H1 (cell line): ENCODE results near the gene DGKK. TPM values are rescaled to one million over a fixed set of nuclear protein-coding genes. Genes with fewer than 3 reads are reported as not detected.

Experiments
- CTCF ChIA-PET: fragments of 300-600 bp; sonication (Branson Sonifier 250); formaldehyde crosslinking; loops from one replicate; lab custom pipeline; 2021; ENCODE audit not compliant: partially characterized antibody; lab: Charles Lee
- POLR2A ChIA-PET: fragments of 300-600 bp; sonication (Branson Sonifier 250); formaldehyde crosslinking; loops from one replicate; lab custom pipeline; 2021; ENCODE audit warnings: inconsistent platforms; ENCODE audit not compliant: partially characterized antibody; lab: Charles Lee
- DNase-seq, 2 experiments: peaks; one replicate each; pipeline versions ENCODE4 v3.0.0 to v3.0.0-alpha.2; 2010 to 2022; ENCODE audit warnings: low spot score in 2 of 2, low read depth in 1 of 2, mixed read lengths in 1 of 2
- FAIRE-seq: peaks from 2 replicates; lab custom pipeline; 2011; peaks lifted over from hg19 to GRCh38; lab: Jason Lieb, UNC
- H2AFZ ChIP-seq: 2 replicates; pipeline ENCODE4 v1.8.1; 2012; ENCODE audit warnings: low read length, inconsistent platforms
- H2AK5ac ChIP-seq: 2 replicates; pipeline ENCODE4 v1.6.1; 2013; ENCODE audit warnings: low read depth, low read length
- H2BK120ac ChIP-seq: replicated peaks from 2 replicates; pipeline ENCODE3; 2013; ENCODE audit warnings: low read depth, low read length, inconsistent platforms
- H2BK12ac ChIP-seq: 2 replicates; pipeline ENCODE4 v1.6.1; 2013; ENCODE audit warnings: low read depth, low read length
- H2BK15ac ChIP-seq: 2 replicates; pipeline ENCODE4 v1.6.1; 2013; ENCODE audit warnings: low read length
- H2BK20ac ChIP-seq: 2 replicates; pipeline ENCODE4 v1.6.1; 2013; ENCODE audit warnings: low read length
- H2BK5ac ChIP-seq: 2 replicates; pipeline ENCODE4 v1.6.1; 2013; ENCODE audit warnings: low read depth, low read length
- H3K14ac ChIP-seq: 2 replicates; pipeline ENCODE4 v1.6.1; 2013; ENCODE audit warnings: inconsistent platforms; ENCODE audit not compliant: insufficient read length
- H3K18ac ChIP-seq: 2 replicates; pipeline ENCODE4 v1.6.1; 2013; ENCODE audit warnings: low read length; ENCODE audit errors: extremely low read depth
- H3K23ac ChIP-seq: 2 replicates; pipeline ENCODE4 v1.6.1; 2013; ENCODE audit warnings: inconsistent platforms; ENCODE audit not compliant: insufficient read length
- H3K23me2 ChIP-seq: 2 replicates; pipeline ENCODE4 v1.6.1; 2013; ENCODE audit warnings: low read depth, low read length
- H3K27ac ChIP-seq: 2 replicates; pipeline ENCODE4 v1.6.1; 2011; ENCODE audit warnings: low read depth, low read length, inconsistent platforms
- H3K27me3 ChIP-seq, 4 experiments: replicated peaks in 1 of 4; 1 replicate in 1 of 4; 2 replicates in 3 of 4; pipeline versions ENCODE4 v1.6.1 to v1.8.1; 2011 to 2013; ENCODE audit warnings: low read length in 3 of 4, mild to moderate bottlenecking in 3 of 4, inconsistent platforms in 2 of 4, mixed read lengths in 2 of 4, moderate library complexity in 1 of 4; ENCODE audit not compliant: control insufficient read depth in 3 of 4, insufficient read depth in 3 of 4; ENCODE audit errors: extremely low read depth in 1 of 4
- H3K36me3 ChIP-seq, 4 experiments: 2 replicates each; pipeline versions ENCODE4 v1.6.1 to v1.8.1; 2011 to 2013; ENCODE audit warnings: mild to moderate bottlenecking in 4 of 4, low read length in 3 of 4, moderate library complexity in 2 of 4, control low read depth in 1 of 4, inconsistent platforms in 1 of 4; ENCODE audit not compliant: insufficient read depth in 4 of 4, control insufficient read depth in 2 of 4
- H3K4ac ChIP-seq: replicated peaks from 2 replicates; pipeline ENCODE3; 2013; ENCODE audit warnings: low read length, low read depth, mixed read lengths, inconsistent platforms; ENCODE audit not compliant: insufficient read length
- H3K4me1 ChIP-seq, 4 experiments: replicated peaks in 1 of 4; 1 replicate in 1 of 4; 2 replicates in 3 of 4; pipeline versions ENCODE4 v1.6.1 to v1.8.1; 2011 to 2013; ENCODE audit warnings: low read length in 3 of 4, inconsistent platforms in 2 of 4, mixed read lengths in 1 of 4; ENCODE audit not compliant: insufficient read depth in 4 of 4, control insufficient read depth in 3 of 4
- H3K4me2 ChIP-seq, 2 experiments: 2 replicates each; pipeline versions ENCODE4 v1.6.1 to v1.8.1; 2011 to 2013; ENCODE audit warnings: low read depth in 2 of 2, low read length in 2 of 2, control low read depth in 1 of 2, inconsistent platforms in 1 of 2, mild to moderate bottlenecking in 1 of 2; ENCODE audit not compliant: insufficient read depth in 1 of 2
- H3K4me3 ChIP-seq, 4 experiments: fragments of 200-600, 300-600 bp in 1 of 4; sonication (generic), shearing (Covaris generic), sonication (Bioruptor Twin) in 1 of 4; 2 replicates each; pipeline versions ENCODE4 v1.5.1 to v1.8.1; 2011 to 2016; ENCODE audit warnings: low read length in 4 of 4, low read depth in 3 of 4, control low read depth in 2 of 4, inconsistent platforms in 2 of 4, mild to moderate bottlenecking in 2 of 4, mixed read lengths in 1 of 4, moderate library complexity in 1 of 4; ENCODE audit not compliant: insufficient read depth in 2 of 4; ENCODE audit errors: extremely low read depth in 1 of 4
- H3K56ac ChIP-seq: replicated peaks from 2 replicates; pipeline ENCODE3; 2013; ENCODE audit warnings: low read depth, mild to moderate bottlenecking, mixed read lengths, low read length, inconsistent platforms; ENCODE audit not compliant: insufficient read length
- H3K79me1 ChIP-seq: 2 replicates; pipeline ENCODE4 v1.6.1; 2013; ENCODE audit warnings: low read depth, low read length, control low read depth
- H3K79me2 ChIP-seq, 2 experiments: 2 replicates each; pipeline versions ENCODE4 v1.6.1 to v1.8.1; 2012 to 2013; ENCODE audit warnings: low read length in 2 of 2, mild to moderate bottlenecking in 2 of 2, inconsistent platforms in 1 of 2; ENCODE audit not compliant: insufficient read depth in 2 of 2, control insufficient read depth in 1 of 2
- H3K9ac ChIP-seq, 4 experiments: replicated peaks in 1 of 4; 1 replicate in 1 of 4; 2 replicates in 3 of 4; pipeline versions ENCODE4 v1.6.1 to v1.8.1; 2011 to 2013; ENCODE audit warnings: low read depth in 3 of 4, low read length in 3 of 4, control low read depth in 2 of 4, mild to moderate bottlenecking in 2 of 4, moderate library complexity in 2 of 4, inconsistent platforms in 1 of 4; ENCODE audit errors: extremely low read depth in 1 of 4
- H3K9me3 ChIP-seq, 2 experiments: 2 replicates each; pipeline versions ENCODE4 v1.6.1 to v1.8.1; 2012 to 2013; ENCODE audit warnings: mild to moderate bottlenecking in 2 of 2, moderate library complexity in 2 of 2, control low read depth in 1 of 2, inconsistent platforms in 1 of 2, low read depth in 1 of 2, low read length in 1 of 2, mixed read lengths in 1 of 2; ENCODE audit not compliant: insufficient read depth in 2 of 2
- H4K20me1 ChIP-seq, 2 experiments: replicated peaks in 1 of 2; 2 replicates each; pipeline versions ENCODE3 to v1.8.1; 2011 to 2013; ENCODE audit warnings: inconsistent platforms in 2 of 2, low read length in 2 of 2, mild to moderate bottlenecking in 1 of 2; ENCODE audit not compliant: insufficient read depth in 2 of 2, control insufficient read depth in 1 of 2
- H4K5ac ChIP-seq: 2 replicates; pipeline ENCODE4 v1.6.1; 2013; ENCODE audit warnings: low read length, low read depth, mixed read lengths, inconsistent platforms; ENCODE audit not compliant: insufficient read length
- H4K8ac ChIP-seq: 2 replicates; pipeline ENCODE4 v1.8.0; 2013; ENCODE audit warnings: mild to moderate bottlenecking, moderate library complexity, low read length, inconsistent platforms; ENCODE audit not compliant: insufficient read depth; ENCODE audit errors: extremely low read depth
- H4K91ac ChIP-seq: replicated peaks from 2 replicates; pipeline ENCODE3; 2013; ENCODE audit warnings: low read length, mixed read lengths, inconsistent platforms; ENCODE audit not compliant: insufficient read length
- ATF3 ChIP-seq: IDR thresholded peaks from 2 replicates; pipeline ENCODE4 v1.6.1; 2011; ENCODE audit warnings: low read depth, mild to moderate bottlenecking, low read length; ENCODE audit not compliant: insufficient read depth
- BCL11A ChIP-seq, 2 experiments: IDR thresholded peaks; one replicate each; pipeline ENCODE4 v1.6.1; 2011; ENCODE audit warnings: low read depth in 2 of 2, low read length in 2 of 2, mild to moderate bottlenecking in 2 of 2
- BRCA1 ChIP-seq: IDR thresholded peaks from 2 replicates; pipeline ENCODE4 v1.6.1; 2012; ENCODE audit warnings: low read depth, low read length, improper control_type of control experiment
- CBX5 ChIP-seq: fragments of 300-800, 300-1000 bp; sonication (generic); IDR thresholded peaks from 2 replicates; pipeline ENCODE4 v1.7.1; 2016; ENCODE audit warnings: antibody characterized with exemption, low read length, low read depth
- EGR1 ChIP-seq: IDR thresholded peaks from 2 replicates; pipeline ENCODE4 v1.6.1; 2011; ENCODE audit warnings: low read depth, low read length, borderline replicate concordance
- EZH2 ChIP-seq: fragments of 200-600 bp; sonication (generic); IDR thresholded peaks from 2 replicates; pipeline ENCODE4 v1.7.1; 2012; ENCODE audit warnings: low read depth, mild to moderate bottlenecking, moderate library complexity, low read length, inconsistent platforms; ENCODE audit not compliant: severe bottlenecking
- HDAC6 ChIP-seq: IDR thresholded peaks from one replicate; pipeline ENCODE4 v1.7.1; 2012; ENCODE audit warnings: low read depth, mild to moderate bottlenecking, inconsistent platforms, low read length, moderate library complexity
- MAFK ChIP-seq: IDR thresholded peaks from 2 replicates; pipeline ENCODE4 v1.6.1; 2012; ENCODE audit warnings: low read depth, mild to moderate bottlenecking, improper control_type of control experiment, low read length
- RBBP5 ChIP-seq: IDR thresholded peaks from 2 replicates; pipeline ENCODE4 v1.7.1; 2012; ENCODE audit warnings: low read depth, mild to moderate bottlenecking, inconsistent platforms, low read length, moderate library complexity, borderline replicate concordance
- RFX5 ChIP-seq: IDR thresholded peaks from 2 replicates; pipeline ENCODE4 v1.6.1; 2011; ENCODE audit warnings: low read depth, low read length, improper control_type of control experiment, borderline replicate concordance
- SIN3A ChIP-seq, 2 experiments: IDR thresholded peaks in 1 of 2; conservative IDR thresholded peaks in 1 of 2; 2 replicates each; pipeline ENCODE4 v1.6.1; 2011 to 2012; ENCODE audit warnings: low read length in 2 of 2, improper control_type of control experiment in 1 of 2, low read depth in 1 of 2, mild to moderate bottlenecking in 1 of 2
- SP2 ChIP-seq: IDR thresholded peaks from 2 replicates; pipeline ENCODE4 v1.6.1; 2012; ENCODE audit warnings: mild to moderate bottlenecking, low read length, inconsistent platforms
- USF2 ChIP-seq: IDR thresholded peaks from 2 replicates; pipeline ENCODE4 v1.6.1; 2011; ENCODE audit warnings: low read length, improper control_type of control experiment
- WGBS, 2 experiments: shearing (Covaris generic) in 1 of 2; methylation state at CpG; one replicate each; pipeline versions ENCODE4 v1.1.6 to v1.1.7; 2013 to 2015; ENCODE audit warnings: low lambda C conversion rate in 2 of 2, mixed read lengths in 2 of 2, inconsistent platforms in 1 of 2, low coverage in 1 of 2, missing lambda C conversion rate in 1 of 2; ENCODE audit not compliant: insufficient replicate concordance in 2 of 2, insufficient coverage in 1 of 2, insufficient read length in 1 of 2; ENCODE audit errors: extremely low coverage in 1 of 2, missing lambda C conversion rate in 1 of 2; 5-methylcytosine and 5-hydroxymethylcytosine counted together
- polyA plus RNA-seq, 7 experiments: library from polyadenylated mRNA; depleted of rRNA in 3 of 7; stranded (reverse) in 5 of 7; unstranded in 2 of 7; fragments of >200 nt in 5 of 7; fragments of 200-250 nt in 2 of 7; gene quantifications; 1 replicate in 5 of 7; 2 replicates in 1 of 7; 4 replicates in 1 of 7; pipeline versions ENCODE4 v1.2.1 to v1.2.3, GENCODE V29; 2011 to 2013; ENCODE audit warnings: missing spikeins in 2 of 7, mixed read lengths in 2 of 7
- total RNA-seq: library from RNA; stranded (reverse); fragmentation: NEBNext Ultra II Directional; extraction: Animal tissue kit (Norgen Biotek cat#: 25700); gene quantifications from 2 replicates; pipeline ENCODE4 v1.2.1, GENCODE V29; 2021

Gene DGKK
- total and polyA plus RNA-seq, 2 of the 8 experiments (the other 6 are each of a cell fraction or from before 2014, with no cell fraction given) = 4.9 to 19.2 TPM

GRCh38 chrX:50372966-50373365, 97.7 kb downstream of the DGKK start:
- no peaks in the 10 kb centered on the region for H4K20me1 ChIP-seq
- FAIRE-seq = no peak
- H2AK5ac ChIP-seq = no peak overlapping the region
- H3K4me1 ChIP-seq = no peaks in the 10 kb centered on the region
- no peak overlapping the region for H3K23ac ChIP-seq
- H3K4me2 ChIP-seq = no peak overlapping the region
- no peak overlapping the region for H3K4ac ChIP-seq
- no peak overlapping the region for H3K9ac ChIP-seq
- H3K18ac ChIP-seq = no peak overlapping the region
- H4K5ac ChIP-seq = no peak overlapping the region
- peaks cover 0 to 17% (median under 1%) of the 10 kb centered on the region in 4 experiments; a peak in 2 of 8 replicates for H3K36me3 ChIP-seq
- WGBS, 2 experiments = 83% methylated on average over 3 of the region's 4 CpGs; no CpG with 5 or more reads in 1 of the 2 experiments
- H2BK15ac ChIP-seq = no peak overlapping the region
- H3K4me3 ChIP-seq = no peak overlapping the region
- no peak overlapping the region for H2BK12ac ChIP-seq
- no peak overlapping the region for H2AFZ ChIP-seq
- DNase-seq = no peak
- H3K27ac ChIP-seq = no peak overlapping the region
- POLR2A ChIA-PET = no interaction called here
- no peaks in the 10 kb centered on the region for H3K9me3 ChIP-seq
- CTCF ChIA-PET = interaction anchor here (0.9 kb wide), 1 partner anchor 273 kb away, joined by 3 read pairs; no protein-coding TSS in a partner anchor
- no peaks in the 10 kb centered on the region for H3K23me2 ChIP-seq
- no peaks in the 10 kb centered on the region for H3K27me3 ChIP-seq
- no peak overlapping the region for H3K14ac ChIP-seq
- H3K79me1 ChIP-seq = no peaks in the 10 kb centered on the region
- H2BK120ac ChIP-seq = no peak overlapping the region
- H4K91ac ChIP-seq = no peak overlapping the region
- no peak overlapping the region for H4K8ac ChIP-seq
- H2BK20ac ChIP-seq = no peak overlapping the region
- H3K79me2 ChIP-seq = no peaks in the 10 kb centered on the region
- no peak overlapping the region for H3K56ac ChIP-seq
- no peak overlapping the region for H2BK5ac ChIP-seq
- TF ChIP-seq BCL11A (IDR thresholded peaks at IDR 0.05; ENCODE audit: low read depth in 2 of 2, low read length in 2 of 2) (no peak), USF2 (no peak), RFX5 (no peak), CBX5 (no peak), ATF3 (no peak), SIN3A (conservative IDR thresholded peaks at IDR 0.05 in 1 of 2, IDR thresholded peaks at IDR 0.05 in 1 of 2; ENCODE audit: low read depth in 1 of 2, low read length in 2 of 2) (no peak), EZH2 (no peak), HDAC6 (no peak), SP2 (no peak), BRCA1 (no peak), EGR1 (no peak), RBBP5 (no peak), MAFK (no peak)
